NCI-H1436 (cell line): ENCODE results near the gene CTBP1.
"Not testable (repeated sequence)": the region's sequence is repeated elsewhere in the genome, so short reads cannot be mapped to it uniquely, and the experiment has no call there.

Experiments used
- DNase-seq: peaks from one replicate; lab custom pipeline; 2025; lab: John Stamatoyannopoulos, UW

Gene CTBP1

GRCh38 chr4:1248245-1249147 is at the start of gene CTBP1:
TSS of gene CTBP1 (minus strand) at chr4:1249130. CDS start at chr4:1241331, 7,799 bp downstream.
- peak; percentile 74 for DNase-seq

GRCh38 chr4:1298461-1298860 is 49.5 kb upstream of the CTBP1 start:
- DNase-seq = no peak

- DNase-seq = no peak
Measured at GRCh38 chr4:1297456-1298325, 48.8 kb upstream of the CTBP1 start.

GRCh38 chr4:1297023-1297395 is 48.1 kb upstream of the CTBP1 start:
- DNase-seq = no peak

- no peak for DNase-seq
Measured at GRCh38 chr4:1296324-1297022, 47.5 kb upstream of the CTBP1 start.

- DNase-seq = no peak
Measured at GRCh38 chr4:1295405-1296055, 46.6 kb upstream of the CTBP1 start.

GRCh38 chr4:1294891-1295290 is 46.0 kb upstream of the CTBP1 start:
- DNase-seq = no peak

GRCh38 chr4:1294424-1294823 is 45.5 kb upstream of the CTBP1 start:
- DNase-seq = no peak

- no peak for DNase-seq
Measured at GRCh38 chr4:1293991-1294390, 45.1 kb upstream of the CTBP1 start.

- DNase-seq = no peak
Measured at GRCh38 chr4:1293531-1293941, 44.6 kb upstream of the CTBP1 start.

- DNase-seq = not testable (repeated sequence)
Measured at GRCh38 chr4:1292703-1293011, 43.7 kb upstream of the CTBP1 start.

GRCh38 chr4:1291996-1292702 is 43.2 kb upstream of the CTBP1 start:
- no peak for DNase-seq

GRCh38 chr4:1291091-1291490 is 42.2 kb upstream of the CTBP1 start:
- no peak for DNase-seq

GRCh38 chr4:1290165-1290977 is 41.4 kb upstream of the CTBP1 start:
- DNase-seq = no peak

GRCh38 chr4:1289207-1290164 is 40.6 kb upstream of the CTBP1 start, which contains the start of gene MAEA:
TSS of gene MAEA (plus strand) at chr4:1289891. CDS start at chr4:1289914, 23 bp downstream.
- peak; percentile 94 for DNase-seq

- DNase-seq = no peak
Measured at GRCh38 chr4:1288786-1289185, 39.9 kb upstream of the CTBP1 start.

- no peak for DNase-seq
Measured at GRCh38 chr4:1285790-1286553, 37.0 kb upstream of the CTBP1 start.

- no peak for DNase-seq
Measured at GRCh38 chr4:1285151-1285789, 36.3 kb upstream of the CTBP1 start.
